SW480 (cell line): ENCODE results near the gene DRG1.
A peak's percentile ranks its signal among the peaks of the same experiment; 100 is the strongest.
"Not testable (repeated sequence)": the region's sequence is repeated elsewhere in the genome, so short reads cannot be mapped to it uniquely, and the experiment has no call there.

Experiments used
- DNase-seq: peaks from one replicate; pipeline ENCODE4 v3.0.0-alpha.2; 2016; ENCODE audit warnings: low spot score

DRG1 gene, protein sequence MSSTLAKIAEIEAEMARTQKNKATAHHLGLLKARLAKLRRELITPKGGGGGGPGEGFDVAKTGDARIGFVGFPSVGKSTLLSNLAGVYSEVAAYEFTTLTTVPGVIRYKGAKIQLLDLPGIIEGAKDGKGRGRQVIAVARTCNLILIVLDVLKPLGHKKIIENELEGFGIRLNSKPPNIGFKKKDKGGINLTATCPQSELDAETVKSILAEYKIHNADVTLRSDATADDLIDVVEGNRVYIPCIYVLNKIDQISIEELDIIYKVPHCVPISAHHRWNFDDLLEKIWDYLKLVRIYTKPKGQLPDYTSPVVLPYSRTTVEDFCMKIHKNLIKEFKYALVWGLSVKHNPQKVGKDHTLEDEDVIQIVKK

DNA sequence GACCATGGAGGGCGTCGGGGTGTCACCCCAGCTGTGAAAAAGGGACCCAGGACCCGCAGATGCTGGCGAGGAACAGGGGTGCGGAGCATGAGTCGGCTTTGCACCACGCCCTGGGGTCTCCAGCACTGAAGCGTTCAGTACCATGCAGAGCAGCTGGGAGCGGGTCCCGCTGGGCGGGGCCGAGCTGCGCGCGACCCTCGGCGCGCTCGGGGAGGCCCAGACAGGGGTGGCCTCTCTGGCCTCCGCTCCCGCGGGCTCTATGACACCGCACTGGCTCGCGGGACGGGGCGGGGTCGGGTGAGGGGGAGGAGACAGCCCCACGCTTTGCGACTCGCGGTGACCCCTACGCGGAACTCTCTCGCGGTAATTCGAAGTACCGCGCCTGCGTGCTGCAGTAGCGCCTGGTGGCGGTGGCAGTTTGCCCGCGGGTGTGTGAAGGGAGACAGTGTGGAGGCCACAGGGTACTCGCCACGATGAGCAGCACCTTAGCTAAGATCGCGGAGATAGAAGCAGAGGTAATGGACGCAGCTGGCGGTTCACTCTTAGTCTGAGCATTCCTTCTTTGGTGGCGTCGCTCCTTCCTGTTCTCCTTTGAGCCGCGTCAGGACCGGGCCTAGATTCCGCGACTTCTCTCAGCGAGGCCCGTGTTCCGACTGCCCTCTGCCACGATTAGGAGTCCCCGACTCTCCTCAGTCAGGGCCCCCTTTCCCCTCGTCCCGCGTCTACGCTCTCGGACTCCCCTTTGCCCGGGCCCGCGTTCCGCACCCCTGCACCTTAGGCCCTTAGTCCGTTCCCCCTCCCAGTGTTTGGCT, at the start of gene DRG1:
Gene DRG1, plus strand, starts transcription at position 394 of the 812 bp plus-strand sequence. Its CDS starts 80 bp downstream, at position 474.
- DNase-seq, result peak; percentile 92

DNA sequence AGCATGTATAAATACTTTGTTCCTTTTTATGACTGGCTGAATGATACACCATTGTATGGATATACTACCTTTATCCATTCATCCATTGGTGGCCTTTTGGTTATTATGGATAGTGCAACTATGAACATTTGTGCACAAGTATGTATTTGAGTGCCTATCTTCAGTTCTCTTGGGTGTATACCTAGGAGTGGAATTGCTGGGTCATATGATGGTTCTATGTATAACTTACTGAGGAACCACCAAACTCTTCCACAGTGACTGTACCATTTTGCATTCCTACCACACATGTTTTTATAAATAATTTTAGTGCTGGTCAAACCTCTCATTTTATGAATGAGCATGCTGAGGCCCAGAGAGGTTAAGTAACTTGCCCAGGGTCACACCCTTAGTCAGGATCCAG, 49.4 kb upstream of the DRG1 start:
- DNase-seq, result no peak

DNA sequence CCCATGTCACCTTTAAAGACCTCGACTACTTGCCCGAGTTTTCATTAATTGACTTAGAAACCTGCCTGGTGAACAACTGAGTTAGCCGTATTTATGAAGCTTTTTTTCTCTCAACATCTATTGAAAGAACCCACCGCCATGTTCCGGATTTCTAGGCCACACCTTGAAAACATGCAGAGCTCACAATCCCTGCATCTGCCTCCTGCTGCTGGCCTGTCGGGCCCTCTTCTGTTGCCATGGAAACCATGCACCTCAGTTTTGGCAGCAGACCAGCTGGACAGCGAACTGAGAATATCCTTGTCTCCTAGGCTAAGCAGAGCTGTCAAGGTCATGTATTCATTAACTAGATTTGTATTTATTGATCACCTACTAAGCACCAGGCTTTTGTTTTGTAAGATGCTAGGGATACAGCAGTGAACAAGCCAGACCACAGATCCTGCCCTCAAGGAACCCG, 49.0 kb upstream of the DRG1 start:
- no peak for DNase-seq

DNA sequence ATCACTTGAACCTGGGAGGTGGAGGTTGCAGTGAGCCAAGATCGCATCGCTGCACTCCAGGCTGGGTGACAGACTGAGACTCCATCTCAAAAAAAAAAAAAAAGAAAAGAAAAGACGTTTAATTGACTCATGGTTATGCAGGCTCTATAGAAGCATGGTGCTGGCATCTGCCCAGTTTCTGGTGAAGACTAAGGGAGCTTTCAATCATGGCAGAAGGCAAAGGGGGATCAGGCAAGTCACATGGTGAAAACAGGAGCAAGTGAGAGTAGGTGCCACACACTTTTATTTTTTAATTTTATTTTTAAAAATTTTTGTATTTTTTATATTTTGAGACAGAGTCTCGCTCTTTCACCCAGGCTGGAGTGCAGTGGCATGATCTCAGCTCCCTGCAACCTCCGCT, 44.9 kb upstream of the DRG1 start:
- DNase-seq, result no peak

DNA sequence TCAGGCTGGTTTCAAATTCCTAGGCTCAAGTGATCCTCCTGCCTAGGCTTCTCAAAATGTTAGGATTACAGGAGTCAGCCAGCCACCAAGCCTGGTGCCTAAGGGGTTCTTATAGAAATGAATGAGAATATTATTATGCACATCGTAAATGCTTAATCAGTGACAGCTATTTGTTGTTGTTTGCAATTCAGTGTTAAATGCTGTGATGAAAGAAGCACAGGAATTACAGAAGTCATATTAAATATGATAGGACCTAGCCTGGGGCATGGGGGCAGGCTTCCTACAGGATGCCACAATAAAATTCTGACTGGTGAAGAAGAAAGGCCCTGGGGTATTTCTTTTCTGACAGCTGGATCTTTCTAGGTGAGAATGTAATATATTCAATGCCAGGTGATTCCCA, 39.4 kb upstream of the DRG1 start:
- DNase-seq, result no peak

DNA sequence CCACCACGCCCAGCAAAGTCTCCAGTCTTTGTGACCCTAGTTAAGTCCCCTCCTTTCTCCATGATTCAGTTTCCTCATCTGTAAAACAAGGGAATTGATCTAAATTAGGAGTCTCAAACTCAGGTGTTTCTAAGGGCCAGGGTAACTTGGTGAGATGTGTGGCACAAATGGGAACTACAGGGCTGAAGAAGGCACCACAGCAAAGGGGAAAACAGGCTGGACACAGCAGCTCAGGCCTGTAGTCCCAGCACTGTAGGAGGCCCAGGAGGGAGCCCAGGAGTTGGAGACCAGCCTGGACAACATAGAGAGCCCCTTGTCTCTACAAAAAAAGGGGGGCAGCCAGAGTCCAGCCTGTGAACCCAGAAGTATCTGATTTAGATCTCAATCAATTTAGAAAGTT, 37.7 kb upstream of the DRG1 start:
- DNase-seq, result no peak

DNA sequence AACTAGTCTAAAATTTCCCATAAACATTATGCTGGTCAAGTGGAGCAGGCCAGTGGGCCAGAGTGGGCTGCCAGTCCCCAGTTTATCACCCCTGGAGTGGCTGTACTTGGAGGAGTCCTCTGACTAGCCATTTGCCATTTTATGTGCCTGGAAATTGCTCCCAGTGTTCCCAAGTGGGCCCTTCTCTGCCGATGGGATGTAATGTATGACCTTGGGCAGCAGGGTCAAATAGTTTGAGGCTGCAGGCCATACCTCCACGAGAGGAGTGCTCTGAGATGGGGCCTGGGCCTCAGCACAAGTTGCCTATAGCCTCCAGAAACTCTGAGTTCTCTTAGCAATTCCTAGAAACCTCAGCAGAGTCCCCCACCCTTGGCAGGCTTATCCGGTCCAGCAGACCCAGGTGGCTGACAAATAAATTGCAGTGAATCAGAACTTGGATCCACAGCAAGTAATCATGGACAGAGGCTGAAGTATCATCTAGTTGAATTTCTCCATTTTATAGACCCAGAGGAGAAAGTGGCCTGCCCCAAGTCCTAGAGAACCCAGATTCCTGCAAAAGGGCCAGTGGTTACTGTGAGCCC, 35.4 kb upstream of the DRG1 start:
- DNase-seq, result no peak

DNA sequence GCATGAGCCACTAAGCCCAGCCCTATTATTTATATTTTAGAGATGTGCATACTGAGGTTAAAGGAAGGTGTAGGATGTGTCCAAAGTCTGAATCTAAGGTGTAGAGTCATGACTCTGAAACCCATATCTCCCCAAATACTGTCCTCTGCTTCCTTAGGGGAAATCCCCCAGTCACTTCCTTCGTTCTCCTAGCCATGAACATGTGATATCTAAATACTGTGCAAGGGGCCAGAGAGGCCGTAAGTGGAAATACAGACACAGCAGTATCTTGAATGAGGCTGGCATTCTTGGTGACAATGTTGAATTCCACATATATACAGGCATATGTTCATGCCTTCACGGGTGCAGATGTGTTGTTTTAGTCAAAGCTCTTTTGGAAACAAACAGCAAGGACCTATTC, 32.0 kb upstream of the DRG1 start:
- DNase-seq, result no peak

DNA sequence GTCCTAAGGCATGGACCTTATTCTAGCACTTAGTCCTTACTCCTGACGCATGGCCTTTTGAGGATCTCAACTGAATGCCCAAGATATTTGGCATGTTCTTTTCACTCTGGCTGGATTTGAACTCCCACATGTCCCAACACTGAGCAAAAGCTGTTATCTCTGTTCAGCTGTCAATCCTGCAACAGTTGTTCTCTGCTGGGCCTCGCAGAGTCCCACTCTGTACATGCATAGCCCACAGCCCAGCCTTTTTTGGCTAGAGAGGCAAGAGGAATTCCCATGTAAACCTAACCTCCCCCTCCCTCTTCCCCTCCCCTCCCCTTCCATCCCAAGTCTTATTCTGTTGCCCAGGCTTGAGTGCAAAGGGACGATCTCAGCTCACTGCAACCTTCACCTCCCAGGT, 21.8 kb upstream of the DRG1 start:
- DNase-seq, result no peak

DNA sequence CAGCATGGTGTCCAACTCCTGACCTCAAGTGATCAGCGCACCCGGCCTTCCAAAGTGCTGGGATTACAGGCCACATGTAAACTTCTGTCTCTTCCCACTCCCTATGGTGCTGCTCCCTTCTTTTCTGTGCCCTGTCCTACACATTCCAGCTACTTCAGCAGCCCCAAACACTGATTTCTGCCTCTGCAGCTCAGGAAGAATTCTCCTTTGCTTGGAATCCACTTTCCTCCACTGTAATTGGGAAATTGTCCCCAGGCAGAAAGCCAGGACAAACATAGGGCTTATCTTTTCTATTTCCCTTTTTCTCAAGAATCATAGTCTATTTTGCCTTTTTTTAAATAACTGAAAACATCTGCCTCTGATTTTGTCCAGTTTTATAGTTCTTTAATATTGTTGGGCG, 21.3 kb upstream of the DRG1 start:
- DNase-seq, result no peak

DNA sequence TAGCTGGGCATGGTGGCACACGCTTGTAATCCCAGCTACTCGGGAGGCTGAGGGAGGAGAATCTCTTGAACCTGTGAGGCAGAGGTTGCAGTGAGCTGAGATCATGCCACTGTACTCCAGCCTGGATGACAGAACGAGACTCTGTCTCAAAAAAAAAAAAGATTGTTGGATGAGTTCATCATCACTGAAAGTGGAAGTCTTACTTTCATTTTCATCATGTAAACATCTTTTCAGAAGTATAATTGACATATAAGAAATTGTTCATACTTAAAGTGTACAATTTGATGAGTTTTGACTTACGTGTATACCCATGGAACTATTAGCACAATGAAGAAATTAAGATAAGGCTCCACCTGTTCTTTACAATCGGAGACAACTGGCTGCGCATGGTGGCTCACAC, 20.8 kb upstream of the DRG1 start:
- DNase-seq, result not testable (repeated sequence)

DNA sequence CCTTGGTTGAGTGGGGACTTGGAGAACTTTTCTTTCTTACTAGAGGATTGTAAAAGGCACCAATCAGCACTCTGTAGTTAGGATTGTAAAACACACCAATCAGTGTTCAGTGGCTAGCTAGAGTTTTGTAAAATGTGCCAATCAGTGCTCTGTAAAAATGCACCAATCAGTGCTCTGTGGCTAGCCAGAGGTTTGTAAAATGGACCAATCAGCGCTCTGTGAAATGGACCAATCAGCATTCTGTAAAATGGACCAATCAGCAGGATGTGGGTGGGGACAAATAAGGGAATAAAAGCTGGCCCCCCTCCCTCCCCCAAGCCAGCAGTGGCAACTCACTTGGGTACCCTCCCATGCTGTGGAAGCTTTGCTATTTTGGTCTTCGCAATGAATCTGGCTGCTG, 5.5 kb upstream of the DRG1 start:
- no peak for DNase-seq

DNA sequence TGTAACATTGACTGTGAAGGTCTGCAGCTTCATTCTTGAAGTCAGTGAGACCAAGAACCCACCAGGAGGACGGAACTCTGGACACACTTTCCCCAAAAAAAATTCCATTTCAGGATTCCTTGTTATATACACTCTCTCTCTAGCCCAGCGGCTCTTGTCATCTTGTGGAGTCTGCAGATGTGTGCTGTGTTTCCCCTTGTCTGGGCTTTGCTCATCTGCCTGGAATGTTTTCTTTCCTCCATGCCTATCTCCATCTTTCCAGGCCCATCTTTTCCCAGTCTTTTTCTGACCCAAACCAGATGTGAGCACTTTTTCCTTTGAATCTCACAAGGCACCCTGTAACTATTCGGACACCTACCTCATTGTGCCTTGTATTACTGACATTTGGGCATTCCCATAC, 5.1 kb upstream of the DRG1 start:
- no peak for DNase-seq

DNA sequence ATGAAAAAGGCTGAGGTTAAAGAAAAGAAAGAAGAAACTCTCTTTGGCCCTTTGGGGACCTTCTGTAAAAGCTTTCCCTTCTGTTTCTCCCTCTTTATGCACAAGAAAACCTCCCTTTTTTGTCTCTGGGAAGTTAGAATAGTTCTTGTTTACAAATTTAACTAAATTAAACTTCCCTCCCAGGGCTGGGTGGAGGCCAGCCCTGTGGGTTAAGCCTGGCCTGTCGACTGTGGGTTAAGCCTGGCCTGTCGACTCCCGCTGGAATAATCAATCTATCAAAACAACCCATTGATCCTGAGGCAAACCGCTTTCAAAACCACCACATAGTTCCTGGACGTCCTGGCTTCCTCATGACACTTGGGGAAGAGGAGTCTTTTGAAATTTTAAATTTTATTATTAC, 1.2 kb upstream of the DRG1 start:
- no peak for DNase-seq

DNA sequence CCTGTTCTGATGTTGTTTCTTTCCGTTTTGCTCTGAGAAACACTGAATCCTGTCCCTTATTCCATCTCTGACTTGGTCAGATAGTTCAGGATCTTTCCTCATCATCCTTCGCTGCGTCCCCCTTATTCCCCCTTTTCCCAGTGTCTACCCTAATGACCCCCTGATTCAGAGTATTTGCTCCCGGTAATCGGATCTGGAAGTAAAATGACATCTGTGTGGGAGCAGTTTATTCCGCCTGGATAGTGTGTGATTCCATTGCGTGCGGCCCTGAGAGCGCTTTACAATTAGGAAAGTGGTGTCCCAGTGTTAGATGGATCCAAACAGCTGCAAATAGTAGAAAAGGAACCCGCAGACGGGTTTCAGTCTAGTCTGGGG, 606 bp downstream of the DRG1 start:
- peak; percentile 7 for DNase-seq

DNA sequence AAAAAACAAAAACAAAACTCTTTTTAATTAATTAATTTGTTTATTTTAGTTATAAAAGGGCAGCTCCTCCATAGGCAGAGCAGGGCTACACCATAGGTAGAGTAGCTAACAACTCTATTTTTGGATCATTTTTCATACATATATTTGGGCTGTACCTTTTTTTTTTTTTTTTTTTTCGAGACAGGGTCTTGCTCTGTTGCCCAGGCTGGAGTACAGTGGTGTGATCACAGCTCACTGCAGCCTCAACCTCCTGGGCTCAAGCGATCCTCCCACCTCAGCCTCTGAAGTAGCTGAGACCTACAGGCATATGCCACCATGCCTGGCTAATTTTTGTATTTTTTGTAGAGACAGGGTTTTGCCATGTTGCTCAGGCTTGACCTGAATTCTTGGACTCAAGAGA, 2.9 kb downstream of the DRG1 start:
- not testable (repeated sequence) for DNase-seq

DNA sequence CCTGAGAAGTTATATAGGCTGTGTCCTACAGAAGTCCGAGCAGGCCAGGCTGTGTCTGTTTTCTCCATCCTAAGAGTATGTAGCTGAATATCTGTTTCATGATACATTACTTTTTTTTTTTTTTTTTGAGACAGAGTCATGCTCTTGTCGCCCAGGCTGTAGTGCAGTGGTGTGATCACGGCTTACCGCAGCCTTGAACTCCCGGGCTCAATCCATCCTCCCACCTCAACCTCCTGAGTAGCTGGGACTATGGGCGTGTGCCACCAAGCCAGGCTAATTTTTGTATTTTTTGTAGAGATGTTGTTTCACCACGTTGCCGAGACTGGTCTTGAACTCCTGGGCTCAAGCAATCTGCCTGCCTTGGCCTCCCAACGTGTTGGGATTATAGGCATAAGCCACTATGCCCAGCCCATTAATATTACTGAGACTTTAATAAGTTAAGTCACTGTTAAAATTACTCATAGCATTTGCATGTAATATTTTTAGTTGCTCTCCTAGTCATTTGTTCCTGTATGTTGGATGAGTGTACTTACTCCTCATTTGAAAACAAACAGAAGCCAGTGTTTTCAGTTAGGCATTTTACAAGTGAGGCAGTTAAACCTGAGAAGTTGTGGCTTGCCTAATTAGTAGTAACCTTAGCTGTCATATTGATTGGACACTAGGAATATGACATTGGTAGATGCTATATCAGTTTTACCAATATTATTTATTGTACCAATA, 26.1 kb downstream of the DRG1 start:
- no peak for DNase-seq

DNA sequence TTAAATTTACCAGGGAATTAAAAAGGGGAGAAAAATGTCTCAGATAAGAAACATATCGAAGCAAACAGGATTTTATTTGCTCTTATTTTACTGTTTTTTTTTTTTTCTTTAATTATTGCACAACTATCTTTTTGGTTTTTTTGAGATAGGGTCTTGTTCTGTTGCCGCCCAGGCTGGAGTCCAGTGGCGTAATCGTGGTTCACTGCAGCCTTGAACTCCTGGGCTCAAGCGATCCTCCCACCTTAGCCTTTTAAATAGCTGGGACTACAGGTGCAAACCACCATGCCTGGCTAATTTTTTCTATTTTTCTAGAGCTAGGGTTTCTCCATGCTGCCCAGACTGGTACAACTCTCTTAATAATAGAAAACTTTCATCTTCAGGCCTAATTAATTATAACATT, 32.5 kb downstream of the DRG1 start:
- no peak for DNase-seq

DNA sequence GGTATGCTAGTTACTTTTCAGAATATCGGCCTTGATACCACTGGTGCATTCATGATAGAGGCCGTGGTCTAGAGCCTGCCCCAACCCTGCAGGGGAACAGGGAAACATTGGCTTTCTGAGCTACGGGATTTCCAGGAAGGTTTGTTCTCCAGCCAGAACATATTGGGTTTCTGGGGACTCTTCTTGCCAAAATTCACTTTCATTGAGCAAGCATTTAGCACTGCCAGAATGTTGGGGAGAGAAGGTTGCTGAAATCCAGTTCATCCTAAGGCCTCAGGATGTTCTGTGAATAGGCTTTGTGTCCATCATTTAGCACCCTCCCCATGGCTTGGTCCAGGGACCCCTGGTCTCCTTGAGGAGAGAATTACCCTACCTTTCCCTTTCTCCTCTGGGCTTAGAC, 36.7 kb downstream of the DRG1 start:
- DNase-seq, result no peak

DNA sequence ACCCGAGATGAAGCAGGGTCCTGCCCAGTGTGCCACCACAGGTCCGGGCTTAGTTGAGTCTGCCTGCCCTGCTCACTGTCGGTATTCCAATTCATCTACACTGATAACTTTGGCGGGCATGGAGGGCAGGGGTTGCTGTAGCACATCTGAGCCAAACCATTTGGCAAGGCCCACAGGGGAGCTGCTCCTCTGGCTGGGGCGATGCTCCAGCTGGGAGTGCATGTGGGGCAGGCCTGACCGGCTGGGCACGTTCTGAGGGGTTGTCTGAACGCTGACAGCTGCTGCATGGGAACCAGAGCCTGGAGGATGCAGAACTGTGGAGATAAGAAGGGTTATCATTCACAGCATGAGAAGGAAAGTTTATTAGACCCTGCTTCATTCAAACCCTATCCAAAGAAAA, 40.4 kb downstream of the DRG1 start:
- DNase-seq, result no peak

DNA sequence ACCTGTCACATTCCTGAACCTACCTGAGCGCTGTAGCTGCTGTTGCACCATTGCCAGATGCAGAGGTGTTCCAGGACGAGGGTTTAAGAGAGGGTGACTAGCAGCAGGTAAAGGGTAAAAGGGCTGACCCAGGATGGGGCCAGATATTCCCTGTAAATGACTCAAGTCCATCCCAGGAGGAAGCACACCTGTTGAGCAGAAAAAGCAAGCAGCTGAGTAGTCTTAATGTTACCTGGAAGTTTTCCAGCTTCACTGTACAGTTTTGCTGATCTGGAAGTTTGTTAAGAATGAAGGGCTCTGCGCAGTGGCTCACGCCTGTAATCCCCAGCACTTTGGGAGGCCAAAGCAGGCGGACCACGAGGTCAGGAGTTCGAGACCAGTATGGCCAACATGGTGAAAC, 41.3 kb downstream of the DRG1 start:
- no peak for DNase-seq

DNA sequence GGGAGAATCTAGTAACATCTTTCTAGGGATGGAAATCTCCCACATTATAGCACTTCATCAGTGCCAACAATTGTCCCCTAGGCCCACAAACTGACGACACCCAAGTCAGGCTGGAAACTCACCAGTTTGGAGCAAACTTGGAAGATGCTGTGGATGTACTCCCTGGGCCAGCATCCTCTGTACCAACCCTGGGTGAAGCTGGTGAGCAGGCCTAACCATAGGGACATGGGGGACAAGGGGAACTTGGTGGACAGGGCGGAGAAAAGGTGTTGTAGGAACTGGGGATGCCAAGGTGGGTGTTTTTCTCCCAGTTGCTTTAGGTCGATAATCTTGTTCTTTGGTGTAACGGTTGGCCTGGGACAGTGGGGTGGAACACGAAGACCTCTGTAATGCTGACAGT, 42.2 kb downstream of the DRG1 start:
- DNase-seq, result no peak
